Amniotic stem cell (primary cell): ENCODE data around the gene ISOC2.

Experiments
- DNase-seq: peaks from one replicate; lab custom pipeline; 2025; lab: John Stamatoyannopoulos, UW

ISOC2 gene

GRCh38 chr19:55406826-55407549, 54.5 kb downstream of the ISOC2 start:
- no peak for DNase-seq

- no peak for DNase-seq
Observed at GRCh38 chr19:55406091-55406825, 55.2 kb downstream of the ISOC2 start.

- no peak for DNase-seq
Observed at GRCh38 chr19:55405638-55406037, 55.8 kb downstream of the ISOC2 start.
